Medulla oblongata (tissue), 1 donor: Measurements from ENCODE around the gene ZNF462.
A peak's percentile ranks its signal among the peaks of the same experiment; 100 is the strongest.
"Not testable (repeated sequence)": the region's sequence is repeated elsewhere in the genome, so short reads cannot be mapped to it uniquely, and the experiment has no call there.

Source experiments
- DNase-seq: peaks from one replicate; pipeline ENCODE4 v3.0.0-alpha.2; 2015; ENCODE audit errors: extremely low spot score

Gene ZNF462

DNA sequence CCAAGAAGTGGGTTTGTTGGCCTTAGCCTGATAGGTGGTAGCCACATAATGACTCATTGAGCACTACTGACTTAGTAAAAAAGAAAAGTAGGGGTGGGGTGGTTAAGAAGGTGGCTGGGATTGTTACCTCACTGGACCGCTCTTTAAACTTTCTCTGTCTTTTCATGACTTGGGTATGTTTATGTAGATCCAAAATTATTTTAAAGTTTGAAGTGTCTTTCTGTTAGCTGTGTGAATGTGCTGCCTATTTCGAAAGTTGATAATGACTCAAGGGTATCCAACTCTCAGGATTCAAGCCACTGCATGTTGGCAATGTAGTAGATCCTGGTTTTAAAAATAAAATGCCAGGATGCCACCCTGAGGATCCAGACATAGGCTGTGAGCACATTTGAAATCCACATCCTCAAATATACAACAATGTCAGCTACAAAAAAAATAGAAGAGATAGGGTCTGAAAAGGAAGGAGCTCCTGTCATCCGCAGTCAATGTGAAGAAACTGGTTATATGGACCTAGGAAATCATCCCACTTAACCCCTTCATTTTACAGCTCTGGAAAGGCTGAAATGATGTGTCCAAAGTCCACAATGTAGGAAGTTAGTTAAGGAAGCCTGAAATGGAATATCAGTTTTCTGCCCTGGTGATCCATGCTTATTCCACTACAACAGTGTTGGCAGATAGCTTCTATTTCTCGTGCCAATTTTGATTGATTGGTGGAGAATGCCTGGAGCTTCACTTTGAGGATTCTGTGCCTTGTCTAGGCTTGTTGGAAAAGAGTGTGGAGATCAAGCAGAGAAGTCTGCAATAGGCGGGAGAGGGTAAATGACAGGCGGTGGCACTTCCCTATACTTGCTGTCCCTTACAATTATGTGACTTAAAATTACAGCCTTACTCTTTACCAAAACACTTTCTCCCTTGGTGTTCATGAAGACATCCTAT, 23.4 kb downstream of the ZNF462 start:
- no peak for DNase-seq

DNA sequence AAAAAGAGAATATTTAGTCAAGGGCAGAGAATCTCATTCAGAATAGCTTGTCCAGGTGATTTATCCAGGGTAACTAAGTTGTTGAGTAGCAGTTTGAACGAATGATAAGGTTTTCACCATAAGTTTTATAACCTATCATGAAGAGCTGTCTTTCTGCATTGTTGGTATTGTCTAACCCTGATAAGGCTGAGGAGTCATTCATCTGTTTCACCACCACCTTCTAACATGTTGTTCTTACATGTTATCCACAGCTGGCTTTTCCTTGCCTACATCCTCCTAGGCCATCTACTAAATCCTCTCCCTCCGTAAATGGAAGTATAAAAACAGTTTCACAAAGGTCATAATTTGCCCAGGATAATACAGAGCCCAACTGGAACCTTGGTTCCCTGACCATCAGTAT, 24.1 kb downstream of the ZNF462 start:
- DNase-seq, result no peak

DNA sequence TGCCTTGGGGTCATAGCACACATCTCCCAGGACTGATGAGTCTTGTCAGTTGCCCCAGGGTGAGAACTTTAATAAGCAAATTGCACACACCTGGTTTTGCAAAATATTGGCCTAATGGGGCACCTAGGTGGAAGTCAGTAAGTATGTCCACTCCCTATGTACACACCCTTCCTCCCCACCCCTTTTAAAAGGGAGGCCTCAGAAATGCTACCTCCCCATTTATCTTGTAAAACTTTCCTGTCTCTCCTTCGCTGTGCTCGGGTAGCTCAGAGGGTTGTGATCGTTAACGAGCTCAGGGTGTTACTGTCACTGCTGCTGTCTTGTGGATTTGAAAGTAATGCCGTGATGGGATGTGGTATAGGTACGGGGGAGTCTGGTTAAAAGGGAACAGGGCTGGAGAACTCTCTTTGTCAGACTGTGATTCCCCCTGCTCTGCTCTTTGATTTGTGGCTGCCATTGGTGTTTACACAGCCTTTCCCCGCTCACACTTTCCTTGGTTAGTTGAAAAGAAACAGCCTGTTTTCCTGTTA, 26.2 kb downstream of the ZNF462 start:
- DNase-seq, result no peak

DNA sequence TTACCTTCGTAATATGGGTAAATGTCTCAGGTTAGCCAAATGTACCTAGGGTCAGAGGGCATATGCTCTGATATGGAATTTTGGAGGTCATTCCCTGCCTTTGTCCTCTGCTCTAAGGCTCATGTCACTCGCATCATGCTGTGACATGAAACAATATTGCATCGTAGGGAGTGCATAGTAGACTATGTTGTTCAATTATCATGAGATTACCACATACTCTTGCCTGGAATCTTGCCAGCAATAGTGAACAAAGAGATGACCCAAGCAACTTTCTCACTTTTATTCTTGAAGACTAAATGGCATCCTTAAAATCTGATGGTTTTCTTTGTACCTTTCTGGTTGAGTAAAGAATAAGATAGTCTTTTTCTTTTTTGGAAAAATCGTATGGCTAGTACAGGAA, 27.6 kb downstream of the ZNF462 start:
- no peak for DNase-seq

DNA sequence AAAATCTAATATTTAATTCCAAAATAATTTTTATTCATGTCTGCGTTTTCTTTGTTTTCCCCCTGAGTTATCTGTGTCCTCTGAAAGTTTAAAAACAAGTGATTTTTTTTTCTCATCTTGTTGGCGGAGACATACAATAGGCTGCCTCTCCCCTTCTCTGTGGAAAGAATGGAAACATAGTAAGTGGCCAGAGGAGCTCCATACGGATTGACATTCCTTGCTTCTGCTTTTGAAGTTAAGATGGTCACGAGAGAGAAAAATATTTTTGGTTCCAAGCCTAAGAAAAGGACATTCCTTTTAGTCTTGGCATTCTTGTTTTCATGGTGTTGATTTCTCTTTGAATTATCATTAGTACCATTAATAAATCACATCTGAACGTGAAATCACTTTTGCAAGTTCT, 28.3 kb downstream of the ZNF462 start:
- DNase-seq, result no peak

DNA sequence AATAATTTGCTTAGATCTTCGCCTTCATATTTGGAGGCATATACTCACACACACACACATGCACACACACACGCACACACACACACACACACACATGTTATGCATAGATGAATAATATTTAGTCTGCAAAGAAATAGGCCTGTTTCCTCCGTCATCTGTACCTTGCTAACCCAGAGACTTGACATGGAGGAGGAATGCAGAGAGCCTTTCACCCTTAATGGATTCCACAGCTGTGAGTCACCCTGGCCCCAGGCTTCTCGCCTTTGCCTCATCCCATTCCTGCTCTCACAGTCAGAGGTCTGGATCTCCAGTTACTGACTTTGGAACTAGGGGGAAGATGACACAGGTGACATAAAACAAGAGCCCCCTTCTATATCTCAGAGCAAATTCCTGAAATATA, 29.7 kb downstream of the ZNF462 start:
- no peak for DNase-seq

DNA sequence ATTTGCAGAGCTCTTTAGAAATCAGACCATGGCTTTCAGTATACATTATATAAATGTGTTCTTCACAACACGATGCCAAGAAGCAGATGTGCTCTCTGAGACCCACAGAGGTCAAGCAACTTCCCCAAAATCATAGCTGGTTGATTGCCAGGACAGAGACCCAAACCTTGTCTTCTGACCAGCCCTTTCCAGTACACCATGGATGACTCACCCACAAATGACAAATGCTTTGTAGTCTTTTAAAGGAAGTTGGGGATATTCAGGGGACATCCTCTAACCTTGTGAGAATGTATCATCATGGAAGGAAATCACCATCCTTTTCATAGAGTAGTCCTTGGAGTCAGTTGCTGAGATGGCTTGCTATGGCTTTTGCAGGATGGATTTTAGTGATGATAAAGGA, 30.1 kb downstream of the ZNF462 start:
- no peak for DNase-seq

DNA sequence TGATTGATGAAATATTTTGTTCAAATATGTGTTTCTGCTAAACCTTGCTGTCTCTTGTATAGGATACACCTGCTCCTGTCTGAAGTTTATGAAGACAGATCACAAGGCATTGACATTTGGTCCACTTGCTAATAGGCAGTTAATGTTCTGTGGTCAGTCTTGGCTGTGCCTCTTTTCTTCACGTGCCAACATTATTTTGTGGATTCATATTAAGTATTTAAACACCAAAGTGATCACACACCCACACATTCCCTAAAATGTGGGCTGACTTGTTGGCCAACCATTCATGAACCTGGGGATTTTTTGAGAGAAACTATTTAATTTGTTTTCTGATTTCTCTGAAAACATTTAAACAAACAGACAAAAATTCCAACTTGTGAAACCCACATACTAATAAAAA, 33.7 kb downstream of the ZNF462 start:
- no peak for DNase-seq

DNA sequence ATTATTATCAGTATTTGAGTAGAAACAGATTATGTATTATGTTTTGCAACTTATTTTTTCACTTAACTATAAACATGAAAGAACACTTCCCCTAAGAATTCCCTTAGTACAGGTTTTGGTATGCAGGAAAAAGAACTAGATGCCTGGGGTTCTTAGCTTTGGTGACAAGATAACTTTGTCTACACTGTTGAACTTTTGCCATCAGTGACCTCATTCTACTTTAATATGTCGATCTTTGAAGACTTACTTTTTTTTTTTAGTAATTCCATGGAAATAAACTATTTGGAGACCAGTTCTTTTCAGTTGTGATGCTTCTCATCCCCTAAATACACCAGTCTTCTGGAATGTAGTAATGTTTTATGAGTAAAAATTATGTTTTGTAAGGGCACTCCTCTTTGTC, 34.3 kb downstream of the ZNF462 start:
- DNase-seq, result no peak

DNA sequence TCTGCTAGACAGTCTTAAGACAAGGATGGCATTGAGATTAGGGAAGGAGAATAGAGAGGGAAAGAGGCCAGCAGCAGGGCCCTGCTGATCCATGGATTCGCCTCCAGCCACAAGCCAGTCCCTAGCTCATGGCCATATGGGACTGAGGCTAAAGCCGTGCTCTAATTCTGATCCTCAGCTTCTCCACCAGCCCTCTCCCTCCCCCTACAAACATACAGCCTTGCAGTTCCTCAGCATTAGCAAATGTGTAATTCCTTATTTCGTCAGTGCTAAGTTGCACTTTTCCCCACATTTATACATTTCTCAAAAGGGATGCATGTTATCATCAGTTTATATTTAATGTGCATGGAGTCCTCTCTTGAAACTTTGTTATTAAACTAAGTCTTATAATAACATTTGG, 34.8 kb downstream of the ZNF462 start:
- no peak for DNase-seq

DNA sequence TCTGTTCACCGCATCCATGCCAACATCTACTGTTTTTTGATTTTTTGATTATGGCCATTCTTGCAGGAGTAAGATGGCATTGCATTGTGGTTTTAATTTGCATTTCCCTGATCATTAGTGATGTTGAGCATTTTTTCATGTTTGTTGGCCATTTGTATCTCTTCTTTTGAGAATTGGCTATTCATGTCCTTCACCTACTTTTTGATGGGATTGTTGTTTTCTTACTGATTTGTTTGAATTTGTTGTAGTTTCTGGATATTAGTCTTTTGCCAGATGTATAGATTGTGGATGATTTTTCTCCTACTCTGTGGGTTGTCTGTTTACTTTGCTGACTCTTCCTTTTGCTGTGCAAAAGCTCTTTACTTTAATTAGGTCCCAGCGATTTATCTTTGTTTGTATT, 37.6 kb downstream of the ZNF462 start:
- DNase-seq, result not testable (repeated sequence)

DNA sequence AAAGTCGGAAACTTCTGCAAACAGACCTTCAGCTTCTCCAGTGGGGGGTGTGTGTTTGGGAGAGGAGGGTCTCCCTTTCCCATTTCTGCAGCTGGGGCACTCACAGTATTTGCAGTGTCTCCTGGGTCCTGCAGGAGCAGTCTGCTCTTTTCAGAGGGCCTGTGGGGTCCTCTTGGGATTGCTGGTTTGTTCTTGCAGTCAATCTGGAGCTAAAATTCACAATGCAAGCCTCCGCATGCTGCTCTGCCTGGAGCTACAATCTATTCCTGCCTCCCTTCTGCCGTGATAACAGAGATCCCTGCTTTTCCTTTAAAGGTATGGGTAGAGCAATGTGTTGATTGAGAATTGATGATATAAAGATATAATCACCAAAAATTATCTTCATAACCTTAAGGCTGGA, 43.2 kb downstream of the ZNF462 start:
- no peak for DNase-seq

DNA sequence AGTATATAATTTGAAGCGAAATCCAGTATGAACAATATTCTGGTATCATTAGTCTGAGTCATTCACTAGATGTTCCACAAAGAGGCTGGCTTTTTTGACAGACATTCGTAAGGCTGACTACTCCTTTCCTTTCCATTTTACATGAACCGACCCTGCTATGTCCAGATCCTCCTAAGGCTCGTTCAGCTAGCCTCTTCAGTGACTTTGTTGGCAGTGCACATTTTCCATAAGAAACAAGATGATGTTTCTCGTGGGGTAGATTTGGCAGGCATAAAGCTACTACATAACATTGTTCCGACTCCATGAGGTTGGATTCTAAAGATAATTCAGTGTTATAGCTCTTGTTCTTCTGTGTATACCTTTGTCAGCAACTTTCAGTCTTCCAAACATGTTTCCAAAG, 49.0 kb downstream of the ZNF462 start:
- DNase-seq, result no peak

DNA sequence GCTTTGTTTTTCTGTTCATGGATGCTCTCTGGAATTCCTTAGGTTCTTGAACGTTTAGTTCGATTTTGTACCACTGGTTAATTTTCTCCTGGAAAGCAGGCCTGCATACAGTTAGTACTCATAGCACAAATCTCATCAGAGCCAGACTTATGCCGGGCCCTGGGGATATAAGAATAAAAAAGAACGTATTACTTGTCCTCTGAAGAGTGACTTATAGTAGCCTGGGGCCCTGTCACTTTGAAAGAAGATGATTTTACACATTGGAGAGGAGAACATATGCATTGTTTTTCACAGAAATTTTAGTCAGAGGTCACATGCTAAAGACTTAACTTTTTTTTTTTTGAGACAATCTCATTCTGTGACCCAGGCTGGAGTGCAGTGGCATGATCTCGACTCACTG, 50.3 kb downstream of the ZNF462 start:
- DNase-seq, result no peak

DNA sequence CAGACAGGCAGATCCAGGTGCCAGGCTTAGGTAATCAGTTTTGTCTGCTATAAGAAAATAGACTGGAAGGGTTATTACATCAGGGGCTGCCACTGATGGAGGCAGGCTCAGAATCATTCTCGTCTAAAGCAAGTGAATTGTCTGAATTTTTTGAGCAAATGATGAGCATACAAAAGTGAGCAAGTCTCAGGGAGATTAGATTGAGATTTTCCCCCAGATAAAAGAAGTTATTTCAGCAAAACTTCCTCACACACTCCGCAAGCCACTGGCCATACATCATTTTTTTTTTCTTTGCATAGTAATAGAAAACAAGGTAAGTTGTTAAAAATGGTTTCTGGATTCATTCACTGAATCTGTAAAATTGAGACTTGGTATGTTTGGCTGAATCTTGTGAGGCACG, 52.9 kb downstream of the ZNF462 start:
- DNase-seq, result no peak

DNA sequence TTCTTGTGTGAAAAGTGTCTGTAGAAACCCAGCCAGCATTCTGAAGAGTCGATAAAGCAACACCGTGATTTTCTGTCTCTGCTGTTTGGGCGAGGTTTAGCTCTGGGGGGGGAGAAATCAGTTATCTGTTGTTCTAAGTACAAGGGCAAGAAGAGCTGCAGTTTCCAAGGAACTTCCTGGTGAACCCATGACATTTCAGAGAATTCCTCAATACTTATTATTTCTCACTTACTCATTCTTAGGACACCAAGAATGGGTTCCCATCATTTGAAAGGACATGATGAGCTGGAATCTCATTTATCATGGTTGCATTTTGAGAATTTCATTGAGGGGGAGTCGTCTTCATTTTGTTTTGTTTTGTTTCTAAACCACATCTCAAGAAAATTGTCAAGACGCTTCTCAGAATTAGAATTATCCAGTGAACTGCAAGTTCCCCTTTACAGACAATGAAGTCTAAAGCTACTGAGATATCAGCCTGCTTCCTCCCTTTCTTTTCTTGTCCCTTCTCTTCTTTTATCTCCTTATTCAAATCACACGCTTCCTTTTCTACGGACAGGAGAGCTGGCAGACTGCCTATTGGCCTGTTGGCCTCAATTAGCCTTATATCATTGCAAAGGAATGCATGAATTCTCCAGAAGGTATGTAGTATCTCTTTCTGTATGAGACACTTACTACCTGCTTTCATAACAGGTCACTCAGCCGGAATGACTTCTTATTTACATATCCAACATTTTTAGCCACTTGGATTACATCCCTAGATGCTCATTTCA, 53.7 kb downstream of the ZNF462 start:
- no peak for DNase-seq

DNA sequence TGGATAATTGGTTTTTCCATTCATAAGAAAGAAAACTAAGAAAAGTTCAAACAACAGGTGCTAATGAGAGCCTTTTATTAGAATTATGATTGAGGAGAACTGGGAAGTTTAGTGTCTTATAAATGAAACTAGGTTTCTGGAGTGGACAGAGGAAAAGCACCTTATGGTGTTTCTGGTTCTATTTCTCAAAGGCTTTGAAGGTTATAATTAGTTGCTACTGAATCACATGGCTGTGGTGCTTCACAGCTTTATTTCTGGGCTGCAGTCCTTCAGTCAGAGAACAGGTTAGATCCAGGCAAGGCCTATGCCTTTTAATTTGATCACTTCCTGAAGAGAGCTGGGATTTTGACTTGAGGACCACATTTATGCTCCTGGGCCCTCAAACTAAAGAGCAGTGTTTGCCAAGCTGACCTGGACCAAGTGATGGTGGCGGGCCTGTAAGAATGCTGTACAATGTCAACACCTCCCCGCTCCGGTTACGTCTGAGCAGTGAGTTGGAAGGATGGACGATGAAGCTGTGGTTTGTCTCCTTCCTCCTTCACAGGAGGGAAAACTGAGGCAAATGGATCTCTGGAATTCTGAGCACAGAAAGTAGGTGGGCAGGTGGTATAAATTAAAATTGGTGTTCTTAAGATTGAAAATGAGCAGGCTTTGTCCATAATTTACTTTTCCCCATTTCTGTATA, 56.0 kb downstream of the ZNF462 start:
- DNase-seq, result no peak

DNA sequence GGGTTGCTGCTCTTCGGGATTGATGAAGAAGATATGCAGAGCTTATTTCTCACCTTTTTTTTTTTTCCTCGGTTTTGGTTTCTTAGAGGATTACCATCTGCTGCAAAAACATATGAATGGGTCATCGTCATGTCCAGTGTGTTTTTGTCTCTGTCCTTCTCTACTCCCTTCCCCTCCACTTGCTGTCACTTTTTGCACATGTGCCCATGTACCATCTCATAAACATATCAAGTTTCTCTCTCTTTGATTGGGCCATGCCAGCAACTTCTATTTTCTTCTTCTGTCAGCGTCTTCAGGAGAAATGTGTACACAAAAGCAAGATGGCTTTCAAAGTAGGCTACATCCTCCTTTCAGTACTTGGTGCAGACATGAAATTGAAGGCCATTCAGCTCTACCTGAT, 57.1 kb downstream of the ZNF462 start:
- DNase-seq, result no peak

DNA sequence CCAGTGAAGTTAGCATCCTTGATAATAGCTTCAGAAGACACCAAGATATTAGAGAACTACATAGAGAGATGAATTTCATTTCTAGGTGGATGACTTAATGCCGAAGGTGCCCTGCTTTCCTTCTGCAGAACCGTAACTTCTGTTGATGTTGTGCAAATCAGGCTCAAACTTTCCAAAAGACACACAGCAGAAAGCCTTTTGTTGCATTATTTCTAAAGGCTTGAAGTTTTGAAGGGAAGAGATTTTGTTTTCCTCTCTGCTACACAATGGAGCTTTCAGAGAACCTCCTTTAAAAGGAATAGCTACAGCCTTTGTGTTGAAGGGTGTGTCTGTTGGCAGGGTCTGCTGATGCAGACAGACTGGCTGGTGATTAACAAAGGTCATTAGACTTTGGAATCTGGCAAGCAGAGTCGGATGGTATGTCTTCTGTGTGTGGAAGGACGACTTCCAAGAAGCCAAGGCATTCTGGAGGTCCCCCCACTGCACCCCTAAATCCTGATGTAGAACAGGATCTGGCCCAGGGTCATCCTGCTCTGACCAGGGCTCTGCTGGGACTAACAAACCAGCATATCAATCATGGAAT, 57.8 kb downstream of the ZNF462 start:
- DNase-seq, result peak; percentile 82

DNA sequence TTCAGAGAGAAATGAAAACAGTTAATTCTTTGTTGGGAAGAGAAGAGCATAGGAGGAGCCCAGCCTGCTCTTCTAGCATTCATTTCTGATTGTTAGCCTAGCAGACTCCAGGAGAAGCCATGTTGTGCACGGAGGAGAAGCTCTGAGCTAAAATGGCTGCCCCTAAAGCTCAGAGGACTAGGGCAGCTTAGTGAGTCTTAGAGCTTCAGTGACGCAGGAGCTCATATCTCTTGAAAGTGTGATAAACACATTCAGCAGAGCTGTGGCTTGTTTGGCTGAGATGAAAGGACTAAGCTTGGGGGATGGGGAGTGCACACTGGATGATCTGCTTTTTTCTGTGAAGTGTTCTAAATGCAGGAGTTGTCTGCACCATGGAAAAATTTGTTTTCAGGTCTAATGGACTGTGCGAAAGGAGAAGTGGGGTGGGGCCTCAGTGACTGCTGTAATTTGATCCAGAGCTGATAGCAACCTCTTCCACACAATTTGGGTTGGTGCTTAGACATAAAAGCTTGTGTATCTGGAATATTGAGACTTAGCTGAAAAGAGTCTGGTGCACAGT, 58.5 kb downstream of the ZNF462 start:
- peak; percentile 69 for DNase-seq

DNA sequence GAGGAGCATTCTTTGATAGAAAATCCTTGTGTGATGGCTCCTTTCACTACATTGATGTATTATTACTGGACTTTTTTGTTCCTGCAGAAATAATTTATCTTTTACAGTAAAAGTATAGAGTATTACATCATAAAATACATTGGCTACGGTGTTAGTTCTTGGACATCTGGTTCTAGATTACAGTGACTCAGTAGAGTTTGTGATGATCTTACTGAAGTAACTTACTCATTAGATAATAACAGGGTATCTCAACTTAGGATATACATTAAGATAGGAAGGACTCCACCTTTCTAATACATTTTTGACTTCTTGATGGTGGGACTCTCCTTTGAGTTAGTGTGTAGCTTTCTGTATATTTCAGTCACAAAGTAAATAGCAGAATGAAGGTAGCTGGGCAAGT, 59.1 kb downstream of the ZNF462 start:
- no peak for DNase-seq

DNA sequence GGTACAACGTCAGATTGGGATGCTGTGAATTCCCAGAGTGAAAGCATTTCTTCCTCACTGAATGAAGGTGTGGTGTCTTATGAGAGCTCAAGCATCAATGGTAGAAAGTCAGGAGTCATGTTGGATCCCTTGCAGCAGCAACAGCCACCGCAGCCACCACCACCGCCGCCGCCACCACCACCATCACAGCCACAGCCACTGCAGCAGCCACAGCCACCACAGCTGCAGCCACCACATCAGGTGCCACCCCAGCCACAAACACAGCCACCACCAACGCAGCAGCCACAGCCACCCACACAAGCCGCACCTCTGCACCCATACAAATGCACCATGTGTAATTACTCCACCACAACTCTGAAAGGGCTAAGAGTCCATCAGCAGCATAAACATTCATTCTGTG, 62.4 kb downstream of the ZNF462 start:
- DNase-seq, result no peak
